Mucosa of descending colon (tissue), 3 donors: ENCODE measurements around the gene SAMD4B. TPM values are rescaled to one million over a fixed set of nuclear protein-coding genes. Genes with fewer than 3 reads are reported as not detected.

Experiments
- ATAC-seq: fragments of 200-7000 bp; cut with Tn5 transposase; one replicate; pipeline ENCODE4 v1.9.1; 2020; ENCODE audit warnings: mild to moderate bottlenecking, moderate library complexity
- DNase-seq, 3 donors: peaks; one replicate each; pipeline ENCODE4 v3.0.0-alpha.2; 2020
- H3K36me3 ChIP-seq: fragments of 200-600 bp; one replicate; pipeline ENCODE4 v1.8.0; 2021; ENCODE audit warnings: low read depth, mild to moderate bottlenecking
- H3K4me1 ChIP-seq: fragments of 200-600 bp; one replicate; pipeline ENCODE4 v1.8.0; 2021; ENCODE audit warnings: low read depth, mild to moderate bottlenecking
- H3K4me3 ChIP-seq: fragments of 200-600 bp; one replicate; pipeline ENCODE4 v1.8.0; 2021; ENCODE audit warnings: mild to moderate bottlenecking
- H3K9me3 ChIP-seq: fragments of 200-600 bp; one replicate; pipeline ENCODE4 v1.8.0; 2021; ENCODE audit warnings: mild to moderate bottlenecking
- intact Hi-C, 2 donors: fragments of 100-400 bp; cut with DNase I in 1 of 2; cut with micrococcal nuclease in 1 of 2; formaldehyde crosslinking; loops; one replicate each; pipeline versions ENCODE4 v1.11.0 to v1.11.1; 2022; cut with DNase I, micrococcal nuclease
- total RNA-seq, 3 donors: library from RNA; stranded (reverse); fragmentation: NEBNext Ultra II Directional in 2 of 3; extraction: Animal tissue kit (Norgen Biotek cat#: 25700) in 2 of 3; gene quantifications; one replicate each; pipeline versions ENCODE4 v1.2.1 to v1.2.4, GENCODE V29; 2021 to 2023
- TF ChIP-seq, protein P1 (sequence below): fragments of 200-600 bp; IDR thresholded peaks from one replicate; pipeline ENCODE4 v1.8.0; 2022; ENCODE audit warnings: antibody characterized with exemption, mild to moderate bottlenecking
- donor health status: DM: no; HTN: no; CAD: no; lungs with moderate emphysema.
- donor health status: DM: no; HTN: no; CAD: no.
- donor health status: DM: no; HTN: yes; CAD: no.

The SAMD4B gene
- total RNA-seq, 3 donors from 2014 or later = 55.1 to 91.5 (median 67.4) TPM

- Histone ChIP-seq H3K36me3 (no peaks in the 10 kb centered on the region), H3K4me3 (peak overlapping the region; percentile 68), H3K9me3 (no peaks in the 10 kb centered on the region), H3K4me1 (peaks cover 19% of the 10 kb centered on the region)
- no peak for ATAC-seq
- DNase-seq = peak; percentile 27 to 70 (median 53)
- intact Hi-C loops = no loop called here
- TF ChIP-seq, protein P1, sequence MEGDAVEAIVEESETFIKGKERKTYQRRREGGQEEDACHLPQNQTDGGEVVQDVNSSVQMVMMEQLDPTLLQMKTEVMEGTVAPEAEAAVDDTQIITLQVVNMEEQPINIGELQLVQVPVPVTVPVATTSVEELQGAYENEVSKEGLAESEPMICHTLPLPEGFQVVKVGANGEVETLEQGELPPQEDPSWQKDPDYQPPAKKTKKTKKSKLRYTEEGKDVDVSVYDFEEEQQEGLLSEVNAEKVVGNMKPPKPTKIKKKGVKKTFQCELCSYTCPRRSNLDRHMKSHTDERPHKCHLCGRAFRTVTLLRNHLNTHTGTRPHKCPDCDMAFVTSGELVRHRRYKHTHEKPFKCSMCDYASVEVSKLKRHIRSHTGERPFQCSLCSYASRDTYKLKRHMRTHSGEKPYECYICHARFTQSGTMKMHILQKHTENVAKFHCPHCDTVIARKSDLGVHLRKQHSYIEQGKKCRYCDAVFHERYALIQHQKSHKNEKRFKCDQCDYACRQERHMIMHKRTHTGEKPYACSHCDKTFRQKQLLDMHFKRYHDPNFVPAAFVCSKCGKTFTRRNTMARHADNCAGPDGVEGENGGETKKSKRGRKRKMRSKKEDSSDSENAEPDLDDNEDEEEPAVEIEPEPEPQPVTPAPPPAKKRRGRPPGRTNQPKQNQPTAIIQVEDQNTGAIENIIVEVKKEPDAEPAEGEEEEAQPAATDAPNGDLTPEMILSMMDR = no peak
Observed at GRCh38 chr19:39342647-39343305, 555 bp downstream of the SAMD4B start.

- Histone ChIP-seq H3K9me3 (no peaks in the 10 kb centered on the region), H3K4me3 (no peak overlapping the region), H3K36me3 (no peaks in the 10 kb centered on the region), H3K4me1 (peaks cover 14% of the 10 kb centered on the region)
- ATAC-seq = no peak
- TF ChIP-seq, protein P1 = no peak
- intact Hi-C loops = no loop called here
- DNase-seq = no peak
Observed at GRCh38 chr19:39345956-39346355, 3.7 kb downstream of the SAMD4B start.

- Histone ChIP-seq H3K36me3 (no peaks in the 10 kb centered on the region), H3K9me3 (no peaks in the 10 kb centered on the region), H3K4me3 (no peak overlapping the region), H3K4me1 (peaks cover 14% of the 10 kb centered on the region)
- ATAC-seq = no peak
- intact Hi-C loops = no loop called here
- DNase-seq = no peak
- TF ChIP-seq, protein P1 = no peak
Observed at GRCh38 chr19:39347332-39348164, 5.3 kb downstream of the SAMD4B start.

DNA sequence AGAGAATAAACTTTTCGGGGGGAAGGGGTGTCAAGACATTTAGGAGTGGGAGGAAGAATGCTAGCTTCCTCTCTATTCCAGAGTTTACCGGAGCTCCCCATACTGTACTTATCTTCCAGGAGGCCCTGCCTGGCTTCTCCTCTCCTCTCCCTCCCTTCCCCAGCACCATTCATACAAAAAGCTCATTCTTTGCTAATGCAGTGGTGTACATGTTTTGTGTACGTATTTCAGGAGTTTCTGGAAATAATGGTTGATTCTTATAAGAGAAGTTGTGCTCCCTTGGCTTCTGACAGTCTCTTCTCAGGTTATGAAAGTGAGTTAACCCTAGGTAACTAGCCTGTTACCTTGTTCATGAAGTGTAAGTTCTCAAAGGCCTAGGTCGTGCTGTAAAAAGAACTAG, 7.1 kb downstream of the SAMD4B start:
- no peaks in the 10 kb centered on the region for H3K9me3 ChIP-seq
- H3K4me1 ChIP-seq = peaks cover 6% of the 10 kb centered on the region
- H3K4me3 ChIP-seq = no peak overlapping the region
- ATAC-seq (no peak), DNase-seq (no peak)
- H3K36me3 ChIP-seq = no peaks in the 10 kb centered on the region
- intact Hi-C loops = no loop called here
- TF ChIP-seq, protein P1 = no peak

GRCh38 chr19:39350156-39350555, 7.9 kb downstream of the SAMD4B start:
- Histone ChIP-seq H3K4me3 (no peak overlapping the region), H3K4me1 (peaks cover 3% of the 10 kb centered on the region), H3K9me3 (no peaks in the 10 kb centered on the region), H3K36me3 (peaks cover 2% of the 10 kb centered on the region)
- DNase-seq (no peak), ATAC-seq (no peak)
- intact Hi-C loops = no loop called here
- TF ChIP-seq, protein P1 = no peak
